Thyroid gland (tissue), 4 donors: ENCODE results near the gene MYO10. TPM values are rescaled to one million over a fixed set of nuclear protein-coding genes. Genes with fewer than 3 reads are reported as not detected.

ENCODE experiments used
- DNase-seq, 2 donors: peaks; one replicate each; pipeline ENCODE4 v3.0.0-alpha.2; 2019
- H3K27ac ChIP-seq, 3 donors: fragments of 200-600 bp; sonication (generic); 1 replicate in 2 of 3; 2 replicates in 1 of 3; pipeline ENCODE4 v1.5.1; 2016 to 2019; ENCODE audit warnings: mild to moderate bottlenecking in 1 of 3, moderate library complexity in 1 of 3
- H3K27me3 ChIP-seq: fragments of 200-600 bp; sonication (generic); one replicate; pipeline ENCODE4 v1.5.1; 2019
- H3K36me3 ChIP-seq, 2 donors: fragments of 200-600 bp; sonication (generic); one replicate each; pipeline ENCODE4 v1.5.1; 2016 to 2019
- H3K4me1 ChIP-seq, 2 donors: fragments of 200-600 bp; sonication (generic); one replicate each; pipeline ENCODE4 v1.5.1; 2017 to 2019
- H3K4me3 ChIP-seq, 3 donors: fragments of 200-600 bp; sonication (generic); replicated peaks in 1 of 3; 1 replicate in 2 of 3; 2 replicates in 1 of 3; pipeline ENCODE4 v1.5.1; 2016; ENCODE audit warnings: mild to moderate bottlenecking in 1 of 3
- H3K9me3 ChIP-seq: fragments of 200-600 bp; sonication (generic); one replicate; pipeline ENCODE4 v1.5.1; 2017
- CTCF ChIP-seq, 6 experiments: fragments of 200-600 bp in 3 of 6; fragments of 450-650 bp in 3 of 6; sonication (generic) in 3 of 6; IDR thresholded peaks; one replicate each; pipeline ENCODE4 v1.5.1; 2016 to 2019; ENCODE audit warnings: antibody characterized with exemption in 6 of 6, mild to moderate bottlenecking in 2 of 6, inconsistent platforms in 1 of 6, moderate library complexity in 1 of 6
- POLR2A ChIP-seq, 2 donors: fragments of 450-650 bp; IDR thresholded peaks; one replicate each; pipeline ENCODE4 v1.6.1; 2017; ENCODE audit warnings: antibody characterized with exemption in 2 of 2, mild to moderate bottlenecking in 2 of 2, moderate library complexity in 1 of 2
- WGBS, 2 donors: methylation state at CpG; one replicate each; pipeline ENCODE4 v1.1.5; 2017; 5-methylcytosine and 5-hydroxymethylcytosine counted together
- intact Hi-C: fragments of 100-400 bp; cut with DNase I; formaldehyde crosslinking; loops from one replicate; pipeline ENCODE4 v1.15.1; 2023
- total RNA-seq, 4 donors: library from RNA; depleted of rRNA; stranded (reverse); fragments of >200 nt; gene quantifications; one replicate each; pipeline ENCODE4 v1.2.3, GENCODE V29; 2016

The MYO10 gene
- total RNA-seq, 4 donors from 2014 or later: 49.2 to 89.6 (median 71.0) TPM

GRCh38 chr5:16663840-16664239 lies 272.2 kb downstream of the MYO10 start:
- intact Hi-C loops: no loop called here
- TF ChIP-seq CTCF (IDR thresholded peaks at IDR 0.05) (no peak), POLR2A (IDR thresholded peaks at IDR 0.05) (no peak)
- Histone ChIP-seq H3K27me3 (no peaks in the 10 kb centered on the region), H3K4me1 (no peaks in the 10 kb centered on the region), H3K36me3 (peaks cover 21 to 29% of the 10 kb centered on the region in 2 donors), H3K27ac (no peak overlapping the region), H3K4me3 (no peak overlapping the region), H3K9me3 (no peaks in the 10 kb centered on the region)
- 83 to 92% methylated on average over 4 of the region's 4 CpGs for WGBS, 2 donors
- DNase-seq: no peak

- WGBS, 2 donors: 96% methylated on average over 2 of the region's 2 CpGs
- H3K4me1 ChIP-seq: no peaks in the 10 kb centered on the region
- H3K4me3 ChIP-seq: no peak overlapping the region
- peaks cover 5 to 12% of the 10 kb centered on the region in 2 donors for H3K36me3 ChIP-seq
- TF ChIP-seq CTCF (IDR thresholded peaks at IDR 0.05) (no peak), POLR2A (IDR thresholded peaks at IDR 0.05) (no peak)
- H3K9me3 ChIP-seq: no peaks in the 10 kb centered on the region
- DNase-seq: no peak
- H3K27me3 ChIP-seq: no peaks in the 10 kb centered on the region
- H3K27ac ChIP-seq: no peak overlapping the region
- intact Hi-C loops: no loop called here
These were observed 274.4 kb downstream of the MYO10 start for GRCh38 chr5:16661713-16662112.

GRCh38 chr5:16660982-16661381 lies 275.1 kb downstream of the MYO10 start:
- DNase-seq: no peak
- no peaks in the 10 kb centered on the region for H3K27me3 ChIP-seq
- peaks cover 0 to 6% of the 10 kb centered on the region in 2 donors for H3K36me3 ChIP-seq
- WGBS, 2 donors: 68 to 82% methylated on average over 5 of the region's 5 CpGs
- intact Hi-C loops: no loop called here
- H3K27ac ChIP-seq: no peak overlapping the region
- no peak overlapping the region for H3K4me3 ChIP-seq
- H3K4me1 ChIP-seq: no peaks in the 10 kb centered on the region
- TF ChIP-seq CTCF (IDR thresholded peaks at IDR 0.05) (no peak), POLR2A (IDR thresholded peaks at IDR 0.05) (no peak)
- no peaks in the 10 kb centered on the region for H3K9me3 ChIP-seq

- no peak for DNase-seq
- intact Hi-C loops: no loop called here
- Histone ChIP-seq H3K27me3 (no peaks in the 10 kb centered on the region), H3K27ac (no peak overlapping the region), H3K4me1 (no peaks in the 10 kb centered on the region), H3K4me3 (no peak overlapping the region), H3K9me3 (no peaks in the 10 kb centered on the region), H3K36me3 (no peaks in the 10 kb centered on the region)
- TF ChIP-seq CTCF (IDR thresholded peaks at IDR 0.05): no peak
- TF ChIP-seq POLR2A (IDR thresholded peaks at IDR 0.05): no peak
- WGBS, 2 donors: 81 to 86% methylated on average over 1 of the region's 1 CpG
These were observed 276.6 kb downstream of the MYO10 start for GRCh38 chr5:16659536-16659935.

GRCh38 chr5:16656561-16657191 lies 279.4 kb downstream of the MYO10 start:
- H3K4me1 ChIP-seq: no peaks in the 10 kb centered on the region
- WGBS, 2 donors: 57 to 70% methylated on average over 2 of the region's 2 CpGs

More at GRCh38 chr5:16656561-16657191, 279.4 kb downstream of the MYO10 start:
- Histone ChIP-seq H3K27ac (no peak overlapping the region), H3K36me3 (no peaks in the 10 kb centered on the region), H3K4me3 (no peak overlapping the region), H3K27me3 (no peaks in the 10 kb centered on the region), H3K9me3 (no peaks in the 10 kb centered on the region)
- intact Hi-C loops: no loop called here
- no peak for DNase-seq
- no peak for TF ChIP-seq CTCF (IDR thresholded peaks at IDR 0.05)
- TF ChIP-seq POLR2A (IDR thresholded peaks at IDR 0.05): no peak
